HepG2 (cell line): ENCODE measurements around the gene MAN2B2. TPM values are rescaled to one million over a fixed set of nuclear protein-coding genes. Genes with fewer than 3 reads are reported as not detected.

Experiments
- AKAP8 ChIP-seq: sonication (generic); formaldehyde crosslinking; IDR thresholded peaks from 2 replicates; pipeline ENCODE4 v1.5.1; 2020; ENCODE audit warnings: mild to moderate bottlenecking, missing genetic modification reagents
- CBX2 ChIP-seq, 2 experiments: fragments of 200-600 bp in 1 of 2; sonication (generic); formaldehyde crosslinking in 1 of 2; IDR thresholded peaks; 2 replicates each; pipeline versions ENCODE4 v1.7.0 to v1.8.1; 2018 to 2022; ENCODE audit warnings: low read depth in 2 of 2, low read length in 1 of 2, mild to moderate bottlenecking in 1 of 2, missing genetic modification reagents in 1 of 2
- FIP1L1 ChIP-seq: fragments of 200-400 bp; formaldehyde crosslinking; IDR thresholded peaks from 2 replicates; pipeline ENCODE4 v1.6.1; 2018; ENCODE audit warnings: low read depth, mild to moderate bottlenecking, low read length, moderate library complexity, borderline replicate concordance; ENCODE audit not compliant: insufficient read depth
- HBP1 ChIP-seq: IDR thresholded peaks from 2 replicates; pipeline ENCODE4 v1.6.1; 2016; ENCODE audit warnings: low read depth, control low read depth
- RXRA ChIP-seq: sonication (generic); formaldehyde crosslinking; IDR thresholded peaks from 2 replicates; pipeline ENCODE4 v1.5.1; 2020; ENCODE audit warnings: missing genetic modification reagents
- SMAD3 ChIP-seq: sonication (generic); formaldehyde crosslinking; IDR thresholded peaks from 2 replicates; pipeline ENCODE4 v1.4.0; 2020; ENCODE audit warnings: missing genetic modification reagents
- SRSF1 ChIP-seq: fragments of 200-400 bp; formaldehyde crosslinking; optimal IDR thresholded peaks from 2 replicates; pipeline ENCODE3; 2017; ENCODE audit warnings: mild to moderate bottlenecking, low read depth, low read length, moderate library complexity
- SRSF9 ChIP-seq: fragments of 200-400 bp; formaldehyde crosslinking; IDR thresholded peaks from 2 replicates; pipeline ENCODE4 v1.6.1; 2018; ENCODE audit warnings: borderline replicate concordance, mild to moderate bottlenecking, low read depth, low read length; ENCODE audit not compliant: insufficient read depth, poor library complexity, severe bottlenecking
- TARDBP ChIP-seq: sonication (generic); formaldehyde crosslinking; IDR thresholded peaks from 2 replicates; pipeline ENCODE4 v1.8.0; 2022; ENCODE audit warnings: mild to moderate bottlenecking, missing genetic modification reagents
- ZFP36L2 ChIP-seq: sonication (generic); formaldehyde crosslinking; IDR thresholded peaks from 2 replicates; pipeline ENCODE4 v1.4.0; 2020; ENCODE audit warnings: missing genetic modification reagents
- ZMAT3 ChIP-seq: sonication (generic); formaldehyde crosslinking; conservative IDR thresholded peaks from 2 replicates; pipeline ENCODE4 v1.7.0; 2021; ENCODE audit warnings: missing genetic modification reagents
- ZNF256 ChIP-seq: sonication (generic); formaldehyde crosslinking; conservative IDR thresholded peaks from 2 replicates; pipeline ENCODE4 v1.4.0; 2020; ENCODE audit warnings: missing genetic modification reagents
- ZNF280D ChIP-seq: sonication (generic); formaldehyde crosslinking; IDR thresholded peaks from 2 replicates; pipeline ENCODE4 v1.5.1; 2020; ENCODE audit warnings: mild to moderate bottlenecking, missing genetic modification reagents
- ZNF446 ChIP-seq: sonication (generic); formaldehyde crosslinking; IDR thresholded peaks from 2 replicates; pipeline ENCODE4 v1.5.0; 2020; ENCODE audit warnings: mild to moderate bottlenecking, missing genetic modification reagents
- ZNF616 ChIP-seq: sonication (generic); formaldehyde crosslinking; IDR thresholded peaks from 2 replicates; pipeline ENCODE4 v1.5.0; 2020; ENCODE audit warnings: low read depth, mild to moderate bottlenecking, missing genetic modification reagents
- ZUFSP ChIP-seq: sonication (generic); formaldehyde crosslinking; IDR thresholded peaks from 2 replicates; pipeline ENCODE4 v1.9.0; 2021; ENCODE audit warnings: missing genetic modification reagents, mild to moderate bottlenecking, borderline replicate concordance
- polyA plus RNA-seq, 8 experiments: library from polyadenylated mRNA; depleted of rRNA in 3 of 8; stranded (reverse) in 7 of 8; unstranded in 1 of 8; fragments of >200 nt; fragmentation: Illumina TruSeq in 4 of 8; extraction: Trizol in 4 of 8; gene quantifications; 2 replicates each; pipeline versions ENCODE4 v1.2.1 to v1.2.3, GENCODE V29; 2011 to 2016; ENCODE audit warnings: low read depth in 4 of 8, missing spikeins in 1 of 8, mixed read lengths in 1 of 8; ENCODE audit not compliant: insufficient read depth in 1 of 8
- total RNA-seq, 5 experiments: library from RNA; depleted of rRNA; stranded (reverse); fragments of >200 nt; fragmentation: Illumina TruSeq; extraction: Trizol; gene quantifications; 2 replicates each; pipeline ENCODE4 v1.2.3, GENCODE V29; 2016; ENCODE audit warnings: low read depth in 1 of 5
- TF ChIP-seq, protein P1 (sequence below): sonication (generic); formaldehyde crosslinking; IDR thresholded peaks from 2 replicates; pipeline ENCODE4 v1.4.0; 2020; ENCODE audit warnings: missing genetic modification reagents

MAN2B2 gene
- total and polyA plus RNA-seq, 2 of the 13 experiments (the other 11 are each of a cell fraction or from before 2014, with no cell fraction given): 4.8 to 5.4 TPM

- TF ChIP-seq HBP1 (CRISPR knock-in tag) (no peak), RXRA (peak; percentile 83), ZNF280D (CRISPR knock-in tag) (no peak), ZNF616 (CRISPR knock-in tag) (no peak), SRSF9 (no peak), ZMAT3 (CRISPR knock-in tag) (no peak), SMAD3 (CRISPR knock-in tag) (no peak), ZNF256 (CRISPR knock-in tag) (no peak), ZNF446 (CRISPR knock-in tag) (no peak), ZFP36L2 (CRISPR knock-in tag) (no peak), ZUFSP (CRISPR knock-in tag) (no peak), AKAP8 (no peak), CBX2 (IDR thresholded peaks at IDR 0.05; ENCODE audit: low read depth, low read length) (no peak), CBX2 (CRISPR knock-in tag; IDR thresholded peaks at IDR 0.05; ENCODE audit: low read depth) (no peak), TARDBP (CRISPR knock-in tag) (no peak), FIP1L1 (no peak), SRSF1 (no peak)
- TF ChIP-seq, protein P1, sequence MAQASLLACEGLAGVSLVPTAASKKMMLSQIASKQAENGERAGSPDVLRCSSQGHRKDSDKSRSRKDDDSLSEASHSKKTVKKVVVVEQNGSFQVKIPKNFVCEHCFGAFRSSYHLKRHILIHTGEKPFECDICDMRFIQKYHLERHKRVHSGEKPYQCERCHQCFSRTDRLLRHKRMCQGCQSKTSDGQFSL (CRISPR knock-in tag): no peak
Measured at GRCh38 chr4:6539009-6539764, 35.8 kb upstream of the MAN2B2 start (continued).
